Iris pigment epithelial cell (primary cell): Measurements from ENCODE around the gene AMIGO3.
"Not testable (repeated sequence)": the region's sequence is repeated elsewhere in the genome, so short reads cannot be mapped to it uniquely, and the experiment has no call there.

Source experiments
- DNase-seq: peaks from one replicate; pipeline ENCODE4 v3.0.0-alpha.2; 2011; ENCODE audit warnings: low read depth

Gene AMIGO3

GRCh38 chr3:49719214-49719884 is at the start of gene AMIGO3:
TSS of gene AMIGO3 (minus strand) at chr3:49719684. CDS start at chr3:49719465, 219 bp downstream.
- peak; percentile 92 for DNase-seq

GRCh38 chr3:49763981-49764380 is 44.5 kb upstream of the AMIGO3 start:
- DNase-seq, result no peak

GRCh38 chr3:49761661-49762060 is 42.2 kb upstream of the AMIGO3 start:
- DNase-seq, result peak; percentile 41

- no peak for DNase-seq
These were observed 39.7 kb upstream of the AMIGO3 start for GRCh38 chr3:49759226-49759625.

GRCh38 chr3:49757197-49757596 is 37.7 kb upstream of the AMIGO3 start:
- DNase-seq, result no peak

GRCh38 chr3:49756036-49756435 is 36.6 kb upstream of the AMIGO3 start:
- DNase-seq, result no peak

- DNase-seq, result no peak
These were observed 35.1 kb upstream of the AMIGO3 start for GRCh38 chr3:49754536-49754935.

- DNase-seq, result no peak
These were observed 32.0 kb upstream of the AMIGO3 start for GRCh38 chr3:49751501-49751900.

GRCh38 chr3:49750056-49750455 is 30.6 kb upstream of the AMIGO3 start:
- peak; percentile 29 for DNase-seq

GRCh38 chr3:49748874-49749273 is 29.4 kb upstream of the AMIGO3 start:
- not testable (repeated sequence) for DNase-seq

- peak; percentile 92 for DNase-seq
These were observed 28.5 kb upstream of the AMIGO3 start for GRCh38 chr3:49747792-49748480.

GRCh38 chr3:49745986-49746385 is 26.5 kb upstream of the AMIGO3 start:
- peak; percentile 74 for DNase-seq

- no peak for DNase-seq
These were observed 20.9 kb upstream of the AMIGO3 start for GRCh38 chr3:49740427-49740826.

- DNase-seq, result no peak
These were observed 18.7 kb upstream of the AMIGO3 start for GRCh38 chr3:49738067-49738713.

- DNase-seq, result no peak
These were observed 15.3 kb upstream of the AMIGO3 start for GRCh38 chr3:49734752-49735151.

GRCh38 chr3:49733551-49733950 is 14.1 kb upstream of the AMIGO3 start:
- DNase-seq, result peak; percentile 78

GRCh38 chr3:49732597-49732996 is 13.1 kb upstream of the AMIGO3 start:
- DNase-seq, result no peak

GRCh38 chr3:49729966-49730609 is 10.6 kb upstream of the AMIGO3 start:
- no peak for DNase-seq

GRCh38 chr3:49727924-49728361 is 8.5 kb upstream of the AMIGO3 start:
- DNase-seq, result no peak

GRCh38 chr3:49727154-49727923 is 7.9 kb upstream of the AMIGO3 start:
- DNase-seq, result no peak

GRCh38 chr3:49725906-49726681 is 6.6 kb upstream of the AMIGO3 start:
- no peak for DNase-seq
